H1 (cell line): ENCODE measurements around the gene AQP10. TPM values are rescaled to one million over a fixed set of nuclear protein-coding genes. Genes with fewer than 3 reads are reported as not detected.

ENCODE experiments used
- CTCF ChIA-PET: fragments of 300-600 bp; sonication (Branson Sonifier 250); formaldehyde crosslinking; loops from one replicate; lab custom pipeline; 2021; ENCODE audit not compliant: partially characterized antibody; lab: Charles Lee
- POLR2A ChIA-PET: fragments of 300-600 bp; sonication (Branson Sonifier 250); formaldehyde crosslinking; loops from one replicate; lab custom pipeline; 2021; ENCODE audit warnings: inconsistent platforms; ENCODE audit not compliant: partially characterized antibody; lab: Charles Lee
- DNase-seq, 2 experiments: peaks; one replicate each; pipeline versions ENCODE4 v3.0.0 to v3.0.0-alpha.2; 2010 to 2022; ENCODE audit warnings: low spot score in 2 of 2, low read depth in 1 of 2, mixed read lengths in 1 of 2
- FAIRE-seq: peaks from 2 replicates; lab custom pipeline; 2011; peaks lifted over from hg19 to GRCh38; lab: Jason Lieb, UNC
- H2AFZ ChIP-seq: 2 replicates; pipeline ENCODE4 v1.8.1; 2012; ENCODE audit warnings: low read length, inconsistent platforms
- H2AK5ac ChIP-seq: 2 replicates; pipeline ENCODE4 v1.6.1; 2013; ENCODE audit warnings: low read depth, low read length
- H2BK120ac ChIP-seq: replicated peaks from 2 replicates; pipeline ENCODE3; 2013; ENCODE audit warnings: low read depth, low read length, inconsistent platforms
- H2BK12ac ChIP-seq: 2 replicates; pipeline ENCODE4 v1.6.1; 2013; ENCODE audit warnings: low read depth, low read length
- H2BK15ac ChIP-seq: 2 replicates; pipeline ENCODE4 v1.6.1; 2013; ENCODE audit warnings: low read length
- H2BK20ac ChIP-seq: 2 replicates; pipeline ENCODE4 v1.6.1; 2013; ENCODE audit warnings: low read length
- H2BK5ac ChIP-seq: 2 replicates; pipeline ENCODE4 v1.6.1; 2013; ENCODE audit warnings: low read depth, low read length
- H3K14ac ChIP-seq: 2 replicates; pipeline ENCODE4 v1.6.1; 2013; ENCODE audit warnings: inconsistent platforms; ENCODE audit not compliant: insufficient read length
- H3K18ac ChIP-seq: 2 replicates; pipeline ENCODE4 v1.6.1; 2013; ENCODE audit warnings: low read length; ENCODE audit errors: extremely low read depth
- H3K23ac ChIP-seq: 2 replicates; pipeline ENCODE4 v1.6.1; 2013; ENCODE audit warnings: inconsistent platforms; ENCODE audit not compliant: insufficient read length
- H3K23me2 ChIP-seq: 2 replicates; pipeline ENCODE4 v1.6.1; 2013; ENCODE audit warnings: low read depth, low read length
- H3K27ac ChIP-seq: 2 replicates; pipeline ENCODE4 v1.6.1; 2011; ENCODE audit warnings: low read depth, low read length, inconsistent platforms
- H3K27me3 ChIP-seq, 4 experiments: replicated peaks in 1 of 4; 1 replicate in 1 of 4; 2 replicates in 3 of 4; pipeline versions ENCODE4 v1.6.1 to v1.8.1; 2011 to 2013; ENCODE audit warnings: low read length in 3 of 4, mild to moderate bottlenecking in 3 of 4, inconsistent platforms in 2 of 4, mixed read lengths in 2 of 4, moderate library complexity in 1 of 4; ENCODE audit not compliant: control insufficient read depth in 3 of 4, insufficient read depth in 3 of 4; ENCODE audit errors: extremely low read depth in 1 of 4
- H3K36me3 ChIP-seq, 4 experiments: 2 replicates each; pipeline versions ENCODE4 v1.6.1 to v1.8.1; 2011 to 2013; ENCODE audit warnings: mild to moderate bottlenecking in 4 of 4, low read length in 3 of 4, moderate library complexity in 2 of 4, control low read depth in 1 of 4, inconsistent platforms in 1 of 4; ENCODE audit not compliant: insufficient read depth in 4 of 4, control insufficient read depth in 2 of 4
- H3K4ac ChIP-seq: replicated peaks from 2 replicates; pipeline ENCODE3; 2013; ENCODE audit warnings: low read length, low read depth, mixed read lengths, inconsistent platforms; ENCODE audit not compliant: insufficient read length
- H3K4me1 ChIP-seq, 4 experiments: replicated peaks in 1 of 4; 1 replicate in 1 of 4; 2 replicates in 3 of 4; pipeline versions ENCODE4 v1.6.1 to v1.8.1; 2011 to 2013; ENCODE audit warnings: low read length in 3 of 4, inconsistent platforms in 2 of 4, mixed read lengths in 1 of 4; ENCODE audit not compliant: insufficient read depth in 4 of 4, control insufficient read depth in 3 of 4
- H3K4me2 ChIP-seq, 2 experiments: 2 replicates each; pipeline versions ENCODE4 v1.6.1 to v1.8.1; 2011 to 2013; ENCODE audit warnings: low read depth in 2 of 2, low read length in 2 of 2, control low read depth in 1 of 2, inconsistent platforms in 1 of 2, mild to moderate bottlenecking in 1 of 2; ENCODE audit not compliant: insufficient read depth in 1 of 2
- H3K4me3 ChIP-seq, 4 experiments: fragments of 200-600, 300-600 bp in 1 of 4; sonication (generic), shearing (Covaris generic), sonication (Bioruptor Twin) in 1 of 4; 2 replicates each; pipeline versions ENCODE4 v1.5.1 to v1.8.1; 2011 to 2016; ENCODE audit warnings: low read length in 4 of 4, low read depth in 3 of 4, control low read depth in 2 of 4, inconsistent platforms in 2 of 4, mild to moderate bottlenecking in 2 of 4, mixed read lengths in 1 of 4, moderate library complexity in 1 of 4; ENCODE audit not compliant: insufficient read depth in 2 of 4; ENCODE audit errors: extremely low read depth in 1 of 4
- H3K56ac ChIP-seq: replicated peaks from 2 replicates; pipeline ENCODE3; 2013; ENCODE audit warnings: low read depth, mild to moderate bottlenecking, mixed read lengths, low read length, inconsistent platforms; ENCODE audit not compliant: insufficient read length
- H3K79me1 ChIP-seq: 2 replicates; pipeline ENCODE4 v1.6.1; 2013; ENCODE audit warnings: low read depth, low read length, control low read depth
- H3K79me2 ChIP-seq, 2 experiments: 2 replicates each; pipeline versions ENCODE4 v1.6.1 to v1.8.1; 2012 to 2013; ENCODE audit warnings: low read length in 2 of 2, mild to moderate bottlenecking in 2 of 2, inconsistent platforms in 1 of 2; ENCODE audit not compliant: insufficient read depth in 2 of 2, control insufficient read depth in 1 of 2
- H3K9ac ChIP-seq, 4 experiments: replicated peaks in 1 of 4; 1 replicate in 1 of 4; 2 replicates in 3 of 4; pipeline versions ENCODE4 v1.6.1 to v1.8.1; 2011 to 2013; ENCODE audit warnings: low read depth in 3 of 4, low read length in 3 of 4, control low read depth in 2 of 4, mild to moderate bottlenecking in 2 of 4, moderate library complexity in 2 of 4, inconsistent platforms in 1 of 4; ENCODE audit errors: extremely low read depth in 1 of 4
- H3K9me3 ChIP-seq, 2 experiments: 2 replicates each; pipeline versions ENCODE4 v1.6.1 to v1.8.1; 2012 to 2013; ENCODE audit warnings: mild to moderate bottlenecking in 2 of 2, moderate library complexity in 2 of 2, control low read depth in 1 of 2, inconsistent platforms in 1 of 2, low read depth in 1 of 2, low read length in 1 of 2, mixed read lengths in 1 of 2; ENCODE audit not compliant: insufficient read depth in 2 of 2
- H4K20me1 ChIP-seq, 2 experiments: replicated peaks in 1 of 2; 2 replicates each; pipeline versions ENCODE3 to v1.8.1; 2011 to 2013; ENCODE audit warnings: inconsistent platforms in 2 of 2, low read length in 2 of 2, mild to moderate bottlenecking in 1 of 2; ENCODE audit not compliant: insufficient read depth in 2 of 2, control insufficient read depth in 1 of 2
- H4K5ac ChIP-seq: 2 replicates; pipeline ENCODE4 v1.6.1; 2013; ENCODE audit warnings: low read length, low read depth, mixed read lengths, inconsistent platforms; ENCODE audit not compliant: insufficient read length
- H4K8ac ChIP-seq: 2 replicates; pipeline ENCODE4 v1.8.0; 2013; ENCODE audit warnings: mild to moderate bottlenecking, moderate library complexity, low read length, inconsistent platforms; ENCODE audit not compliant: insufficient read depth; ENCODE audit errors: extremely low read depth
- H4K91ac ChIP-seq: replicated peaks from 2 replicates; pipeline ENCODE3; 2013; ENCODE audit warnings: low read length, mixed read lengths, inconsistent platforms; ENCODE audit not compliant: insufficient read length
- CHD2 ChIP-seq: IDR thresholded peaks from 2 replicates; pipeline ENCODE4 v1.6.1; 2012; ENCODE audit warnings: low read length, improper control_type of control experiment
- SIN3A ChIP-seq, 2 experiments: IDR thresholded peaks in 1 of 2; conservative IDR thresholded peaks in 1 of 2; 2 replicates each; pipeline ENCODE4 v1.6.1; 2011 to 2012; ENCODE audit warnings: low read length in 2 of 2, improper control_type of control experiment in 1 of 2, low read depth in 1 of 2, mild to moderate bottlenecking in 1 of 2
- WGBS, 2 experiments: shearing (Covaris generic) in 1 of 2; methylation state at CpG; one replicate each; pipeline versions ENCODE4 v1.1.6 to v1.1.7; 2013 to 2015; ENCODE audit warnings: low lambda C conversion rate in 2 of 2, mixed read lengths in 2 of 2, inconsistent platforms in 1 of 2, low coverage in 1 of 2, missing lambda C conversion rate in 1 of 2; ENCODE audit not compliant: insufficient replicate concordance in 2 of 2, insufficient coverage in 1 of 2, insufficient read length in 1 of 2; ENCODE audit errors: extremely low coverage in 1 of 2, missing lambda C conversion rate in 1 of 2; 5-methylcytosine and 5-hydroxymethylcytosine counted together
- polyA plus RNA-seq, 7 experiments: library from polyadenylated mRNA; depleted of rRNA in 3 of 7; stranded (reverse) in 5 of 7; unstranded in 2 of 7; fragments of >200 nt in 5 of 7; fragments of 200-250 nt in 2 of 7; gene quantifications; 1 replicate in 5 of 7; 2 replicates in 1 of 7; 4 replicates in 1 of 7; pipeline versions ENCODE4 v1.2.1 to v1.2.3, GENCODE V29; 2011 to 2013; ENCODE audit warnings: missing spikeins in 2 of 7, mixed read lengths in 2 of 7
- total RNA-seq: library from RNA; stranded (reverse); fragmentation: NEBNext Ultra II Directional; extraction: Animal tissue kit (Norgen Biotek cat#: 25700); gene quantifications from 2 replicates; pipeline ENCODE4 v1.2.1, GENCODE V29; 2021

The AQP10 gene
- total and polyA plus RNA-seq, 2 of the 8 experiments (the other 6 are each of a cell fraction or from before 2014, with no cell fraction given), result not detected

DNA sequence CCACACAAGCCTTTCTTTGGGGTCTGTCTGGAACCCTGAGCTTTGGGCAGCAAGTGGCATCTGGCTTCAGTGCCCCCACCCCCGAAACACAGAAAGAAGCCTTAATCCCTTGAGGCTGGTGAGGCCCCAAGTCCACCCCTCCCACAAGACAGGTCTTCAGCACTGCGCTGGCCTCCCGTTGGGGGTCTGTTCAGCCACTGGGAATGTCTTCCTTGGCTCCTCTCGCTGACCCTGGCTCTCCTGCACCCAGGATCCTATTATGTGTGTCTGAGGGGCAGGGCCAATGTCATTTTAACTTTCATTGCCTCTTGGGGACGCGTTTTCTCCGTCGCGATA lies 31.3 kb downstream of the AQP10 start:
- H3K79me2 ChIP-seq, result no peaks in the 10 kb centered on the region
- WGBS, 2 experiments, result 19% methylated on average over 9 of the region's 9 CpGs; no CpG with 5 or more reads in 1 of the 2 experiments
- peak overlapping the region; percentile 94; the same call in 1 of the 2 replicates for H2BK12ac ChIP-seq
- H3K14ac ChIP-seq, result no peak overlapping the region
- H3K56ac ChIP-seq, result no peak overlapping the region
- H4K20me1 ChIP-seq, result no peaks in the 10 kb centered on the region
- H3K27me3 ChIP-seq, result peaks cover 0 to 7% (median 4%) of the 10 kb centered on the region in 4 experiments; a peak in 4 of 7 replicates
- POLR2A ChIA-PET, result interaction anchor here (0.6 to 1.1 kb wide), 3 partner anchors 27 to 253 kb away, joined by 3 read pairs; partner anchors contain the start of gene ATP8B2
- peak overlapping the region in 2 of 4 experiments; percentile 15 to 40; a peak in 3 of 7 replicates for H3K9ac ChIP-seq
- H3K4me1 ChIP-seq, result peaks cover 0 to 13% (median 5%) of the 10 kb centered on the region in 4 experiments; a peak in 4 of 7 replicates
- H2BK20ac ChIP-seq, result no peak overlapping the region
- H3K9me3 ChIP-seq, result no peaks in the 10 kb centered on the region
- H3K36me3 ChIP-seq, result peaks cover 0 to 14% (median 4%) of the 10 kb centered on the region in 4 experiments; a peak in 4 of 8 replicates
- peak overlapping the region; percentile 34 to 77 (median 62); a peak in 7 of 8 replicates for H3K4me3 ChIP-seq
- H2BK5ac ChIP-seq, result peak overlapping the region; percentile 73; the same call in 1 of the 2 replicates
- DNase-seq (no peak), FAIRE-seq (no peak)
- H3K18ac ChIP-seq, result peak overlapping the region; percentile 17
- no peak overlapping the region for H3K27ac ChIP-seq
- peak overlapping the region; percentile 74 to 99 for H3K4me2 ChIP-seq
- no peak overlapping the region for H4K5ac ChIP-seq
- 0 out of 2 replicates have a peak overlapping the region, but pooled peaks have one; percentile 57 for H4K8ac ChIP-seq
- TF ChIP-seq SIN3A (conservative IDR thresholded peaks at IDR 0.05 in 1 of 2, IDR thresholded peaks at IDR 0.05 in 1 of 2; ENCODE audit: low read depth in 1 of 2, low read length in 2 of 2) (0 out of 4 replicates have a peak, but pooled peaks of 1 of the 2 experiments have one; percentile 25), CHD2 (no peak)
- no peak overlapping the region for H2AK5ac ChIP-seq
- H3K23ac ChIP-seq, result no peak overlapping the region
- H3K79me1 ChIP-seq, result no peaks in the 10 kb centered on the region; the same call in 1 of the 2 replicates
- no peak overlapping the region for H2BK15ac ChIP-seq
- CTCF ChIA-PET, result interaction anchor here (1.0 to 27.5 kb wide), 6 partner anchors 9 to 194 kb away, joined by 3 to 507 read pairs (median 10); partner anchors contain the start of genes AQP10 and ATP8B2
- no peak overlapping the region for H2BK120ac ChIP-seq
- H3K23me2 ChIP-seq, result peaks cover 15% of the 10 kb centered on the region; the same call in 1 of the 2 replicates
- H3K4ac ChIP-seq, result no peak overlapping the region
- no peak overlapping the region for H4K91ac ChIP-seq
- H2AFZ ChIP-seq, result peak overlapping the region; percentile 98; the same call in 1 of the 2 replicates
